GM23338 (cell line): ENCODE data around the gene AFF2. TPM values are rescaled to one million over a fixed set of nuclear protein-coding genes. Genes with fewer than 3 reads are reported as not detected.

ENCODE experiments used
- ATAC-seq: fragments of 200-7000 bp; cut with Tn5 transposase; 3 replicates; pipeline ENCODE4 v1.9.1; 2020
- DNase-seq: peaks from one replicate; pipeline ENCODE4 v3.0.0-alpha.2; 2015; ENCODE audit warnings: low spot score
- H2AFZ ChIP-seq: fragments of 200-600 bp; sonication (generic); 2 replicates; pipeline ENCODE4 v1.8.0; 2016; ENCODE audit warnings: antibody characterized with exemption, mild to moderate bottlenecking, moderate library complexity
- H3F3A ChIP-seq: fragments of 200-600 bp; sonication (generic); replicated peaks from 2 replicates; pipeline ENCODE4 v1.8.0; 2017; ENCODE audit warnings: antibody characterized with exemption, mixed run types, low read depth
- H3K27ac ChIP-seq: fragments of 200-600 bp; sonication (generic); 2 replicates; pipeline ENCODE4 v1.6.1; 2016; ENCODE audit warnings: low read depth
- H3K27me3 ChIP-seq: fragments of 200-600 bp; sonication (generic); 2 replicates; pipeline ENCODE4 v1.8.0; 2016; ENCODE audit warnings: mild to moderate bottlenecking, mixed run types, moderate library complexity; ENCODE audit not compliant: insufficient read depth
- H3K36me3 ChIP-seq: fragments of 200-600 bp; sonication (generic); 2 replicates; pipeline ENCODE4 v1.8.0; 2016; ENCODE audit warnings: mild to moderate bottlenecking; ENCODE audit not compliant: insufficient read depth
- H3K4me1 ChIP-seq: fragments of 200-600 bp; sonication (generic); 2 replicates; pipeline ENCODE4 v1.8.0; 2016; ENCODE audit warnings: mild to moderate bottlenecking, moderate library complexity; ENCODE audit not compliant: insufficient read depth
- H3K4me2 ChIP-seq: fragments of 200-600 bp; sonication (generic); 2 replicates; pipeline ENCODE4 v1.7.1; 2017; ENCODE audit warnings: mixed run types
- H3K4me3 ChIP-seq: fragments of 200-600 bp; sonication (generic); 2 replicates; pipeline ENCODE4 v1.6.1; 2016; ENCODE audit warnings: mixed run types
- H3K79me2 ChIP-seq: fragments of 200-600 bp; sonication (generic); replicated peaks from 2 replicates; pipeline ENCODE4 v1.8.0; 2017; ENCODE audit warnings: mild to moderate bottlenecking; ENCODE audit not compliant: insufficient read depth
- H3K9me2 ChIP-seq: fragments of 200-600 bp; sonication (generic); 2 replicates; pipeline ENCODE4 v1.8.0; 2017; ENCODE audit not compliant: insufficient read depth
- H4K20me1 ChIP-seq: fragments of 200-600 bp; sonication (generic); replicated peaks from 2 replicates; pipeline ENCODE4 v1.8.0; 2017; ENCODE audit warnings: mild to moderate bottlenecking; ENCODE audit not compliant: insufficient read depth
- H3K27ac Mint-ChIP-seq: 2 replicates; pipeline ENCODE4 v1.8.0; 2020; ENCODE audit warnings: inconsistent platforms, mild to moderate bottlenecking, moderate library complexity, mixed read lengths
- H3K27me3 Mint-ChIP-seq: 3 replicates; pipeline ENCODE4 v1.8.0; 2022; ENCODE audit warnings: low read depth, mild to moderate bottlenecking, moderate library complexity, mixed read lengths, inconsistent platforms; ENCODE audit not compliant: insufficient read depth, poor library complexity
- H3K36me3 Mint-ChIP-seq: 3 replicates; pipeline ENCODE4 v1.8.0; 2021; ENCODE audit warnings: low read depth, mild to moderate bottlenecking, inconsistent platforms, moderate library complexity, mixed read lengths
- H3K4me1 Mint-ChIP-seq: 3 replicates; pipeline ENCODE4 v1.8.0; 2020; ENCODE audit warnings: mild to moderate bottlenecking, inconsistent platforms, mixed read lengths
- H3K4me3 Mint-ChIP-seq: 3 replicates; pipeline ENCODE4 v1.8.0; 2021; ENCODE audit warnings: moderate library complexity, mild to moderate bottlenecking, inconsistent platforms, mixed read lengths
- H3K9me3 Mint-ChIP-seq: 3 replicates; pipeline ENCODE4 v1.8.0; 2020; ENCODE audit warnings: moderate library complexity, mild to moderate bottlenecking, inconsistent platforms, mixed read lengths
- CREB1 ChIP-seq: fragments of 250-450 bp; sonication (Bioruptor Pico); IDR thresholded peaks from 2 replicates; pipeline ENCODE4 v1.5.0; 2020; ENCODE audit warnings: low read depth, mild to moderate bottlenecking, moderate library complexity
- ETS1 ChIP-seq: IDR thresholded peaks from 2 replicates; pipeline ENCODE4 v1.6.1; 2016; ENCODE audit warnings: antibody characterized with exemption
- JUNB ChIP-seq: IDR thresholded peaks from one replicate; pipeline ENCODE4 v1.6.1; 2016; ENCODE audit warnings: antibody characterized with exemption; ENCODE audit not compliant: unreplicated experiment
- REST ChIP-seq: IDR thresholded peaks from one replicate; pipeline ENCODE4 v1.6.1; 2018; ENCODE audit warnings: antibody characterized with exemption; ENCODE audit not compliant: unreplicated experiment
- STAT1 ChIP-seq: IDR thresholded peaks from one replicate; pipeline ENCODE4 v1.6.1; 2016; ENCODE audit warnings: antibody characterized with exemption; ENCODE audit not compliant: unreplicated experiment
- ZNF114 ChIP-seq: fragments of 250-450 bp; sonication (Bioruptor Pico); IDR thresholded peaks from 2 replicates; pipeline ENCODE4 v1.5.0; 2020; ENCODE audit warnings: mild to moderate bottlenecking, moderate library complexity
- ZNF331 ChIP-seq: fragments of 250-450 bp; sonication (Bioruptor Pico); IDR thresholded peaks from 2 replicates; pipeline ENCODE4 v1.5.0; 2020; ENCODE audit warnings: low read depth, mild to moderate bottlenecking, moderate library complexity
- polyA plus RNA-seq: library from polyadenylated mRNA; unstranded; fragments of >200 nt; fragmentation: Nextera tagmentation; extraction: Ambion mirVana; gene quantifications from 2 replicates; pipeline ENCODE4 v1.2.1, GENCODE V29; 2016
- total RNA-seq: library from RNA; depleted of rRNA; stranded (reverse); fragments of >200 nt; shearing (Covaris generic); gene quantifications from 2 replicates; pipeline ENCODE4 v1.2.3, GENCODE V29; 2014
- TF ChIP-seq, protein P1 (sequence below): fragments of 250-450 bp; sonication (Bioruptor Pico); IDR thresholded peaks from 2 replicates; pipeline ENCODE4 v1.5.0; 2020; ENCODE audit warnings: mild to moderate bottlenecking, moderate library complexity
- TF ChIP-seq, protein P2 (sequence below), 2 experiments: fragments of 200-600 bp in 1 of 2; sonication (generic) in 1 of 2; conservative IDR thresholded peaks; 2 replicates each; pipeline versions ENCODE4 v1.5.1 to v1.6.1; 2016 to 2017; ENCODE audit warnings: antibody characterized with exemption in 2 of 2, low read depth in 2 of 2, mild to moderate bottlenecking in 2 of 2, moderate library complexity in 1 of 2

AFF2 gene
- total and polyA plus RNA-seq, 2 experiments from 2014 or later = 1.6 to 5.8 TPM

DNA sequence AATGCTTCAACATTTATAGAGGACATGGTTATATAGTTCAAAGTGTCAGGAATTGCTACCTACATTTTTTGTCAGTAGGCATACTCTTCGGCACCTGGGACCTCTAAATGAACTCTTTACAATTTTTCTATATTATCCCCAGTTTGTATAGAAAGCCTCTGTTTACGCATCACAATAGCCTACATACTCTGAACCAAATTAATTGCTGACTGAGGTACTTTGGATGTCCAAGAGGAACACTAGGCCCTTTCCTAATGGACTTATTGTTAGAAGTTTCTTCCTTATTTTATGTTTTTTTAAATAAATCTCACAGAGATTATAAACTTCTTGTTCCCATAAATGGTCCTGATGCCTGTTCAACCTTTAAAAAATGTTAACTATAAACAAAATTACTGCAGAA is 8.4 kb upstream of the AFF2 start:
- no peaks in the 10 kb centered on the region for H4K20me1 ChIP-seq
- no peaks in the 10 kb centered on the region for H3K27me3 ChIP-seq
- H3K4me2 ChIP-seq = no peak overlapping the region
- Mint-ChIP-seq H3K4me1 (no peaks in the 10 kb centered on the region), H3K36me3 (no peaks in the 10 kb centered on the region), H3K9me3 (no peaks in the 10 kb centered on the region), H3K27ac (no peak overlapping the region), H3K27me3 (no peaks in the 10 kb centered on the region), H3K4me3 (no peak overlapping the region)
- no peak overlapping the region for H3K4me3 ChIP-seq
- H3K9me2 ChIP-seq = no peaks in the 10 kb centered on the region
- no peak overlapping the region for H3K27ac ChIP-seq
- no peak for ATAC-seq
- no peak for DNase-seq
- no peaks in the 10 kb centered on the region for H3F3A ChIP-seq
- no peaks in the 10 kb centered on the region for H3K36me3 ChIP-seq
- no peak overlapping the region for H2AFZ ChIP-seq
- no peaks in the 10 kb centered on the region for H3K79me2 ChIP-seq
- no peaks in the 10 kb centered on the region for H3K4me1 ChIP-seq
- TF ChIP-seq, protein P1, sequence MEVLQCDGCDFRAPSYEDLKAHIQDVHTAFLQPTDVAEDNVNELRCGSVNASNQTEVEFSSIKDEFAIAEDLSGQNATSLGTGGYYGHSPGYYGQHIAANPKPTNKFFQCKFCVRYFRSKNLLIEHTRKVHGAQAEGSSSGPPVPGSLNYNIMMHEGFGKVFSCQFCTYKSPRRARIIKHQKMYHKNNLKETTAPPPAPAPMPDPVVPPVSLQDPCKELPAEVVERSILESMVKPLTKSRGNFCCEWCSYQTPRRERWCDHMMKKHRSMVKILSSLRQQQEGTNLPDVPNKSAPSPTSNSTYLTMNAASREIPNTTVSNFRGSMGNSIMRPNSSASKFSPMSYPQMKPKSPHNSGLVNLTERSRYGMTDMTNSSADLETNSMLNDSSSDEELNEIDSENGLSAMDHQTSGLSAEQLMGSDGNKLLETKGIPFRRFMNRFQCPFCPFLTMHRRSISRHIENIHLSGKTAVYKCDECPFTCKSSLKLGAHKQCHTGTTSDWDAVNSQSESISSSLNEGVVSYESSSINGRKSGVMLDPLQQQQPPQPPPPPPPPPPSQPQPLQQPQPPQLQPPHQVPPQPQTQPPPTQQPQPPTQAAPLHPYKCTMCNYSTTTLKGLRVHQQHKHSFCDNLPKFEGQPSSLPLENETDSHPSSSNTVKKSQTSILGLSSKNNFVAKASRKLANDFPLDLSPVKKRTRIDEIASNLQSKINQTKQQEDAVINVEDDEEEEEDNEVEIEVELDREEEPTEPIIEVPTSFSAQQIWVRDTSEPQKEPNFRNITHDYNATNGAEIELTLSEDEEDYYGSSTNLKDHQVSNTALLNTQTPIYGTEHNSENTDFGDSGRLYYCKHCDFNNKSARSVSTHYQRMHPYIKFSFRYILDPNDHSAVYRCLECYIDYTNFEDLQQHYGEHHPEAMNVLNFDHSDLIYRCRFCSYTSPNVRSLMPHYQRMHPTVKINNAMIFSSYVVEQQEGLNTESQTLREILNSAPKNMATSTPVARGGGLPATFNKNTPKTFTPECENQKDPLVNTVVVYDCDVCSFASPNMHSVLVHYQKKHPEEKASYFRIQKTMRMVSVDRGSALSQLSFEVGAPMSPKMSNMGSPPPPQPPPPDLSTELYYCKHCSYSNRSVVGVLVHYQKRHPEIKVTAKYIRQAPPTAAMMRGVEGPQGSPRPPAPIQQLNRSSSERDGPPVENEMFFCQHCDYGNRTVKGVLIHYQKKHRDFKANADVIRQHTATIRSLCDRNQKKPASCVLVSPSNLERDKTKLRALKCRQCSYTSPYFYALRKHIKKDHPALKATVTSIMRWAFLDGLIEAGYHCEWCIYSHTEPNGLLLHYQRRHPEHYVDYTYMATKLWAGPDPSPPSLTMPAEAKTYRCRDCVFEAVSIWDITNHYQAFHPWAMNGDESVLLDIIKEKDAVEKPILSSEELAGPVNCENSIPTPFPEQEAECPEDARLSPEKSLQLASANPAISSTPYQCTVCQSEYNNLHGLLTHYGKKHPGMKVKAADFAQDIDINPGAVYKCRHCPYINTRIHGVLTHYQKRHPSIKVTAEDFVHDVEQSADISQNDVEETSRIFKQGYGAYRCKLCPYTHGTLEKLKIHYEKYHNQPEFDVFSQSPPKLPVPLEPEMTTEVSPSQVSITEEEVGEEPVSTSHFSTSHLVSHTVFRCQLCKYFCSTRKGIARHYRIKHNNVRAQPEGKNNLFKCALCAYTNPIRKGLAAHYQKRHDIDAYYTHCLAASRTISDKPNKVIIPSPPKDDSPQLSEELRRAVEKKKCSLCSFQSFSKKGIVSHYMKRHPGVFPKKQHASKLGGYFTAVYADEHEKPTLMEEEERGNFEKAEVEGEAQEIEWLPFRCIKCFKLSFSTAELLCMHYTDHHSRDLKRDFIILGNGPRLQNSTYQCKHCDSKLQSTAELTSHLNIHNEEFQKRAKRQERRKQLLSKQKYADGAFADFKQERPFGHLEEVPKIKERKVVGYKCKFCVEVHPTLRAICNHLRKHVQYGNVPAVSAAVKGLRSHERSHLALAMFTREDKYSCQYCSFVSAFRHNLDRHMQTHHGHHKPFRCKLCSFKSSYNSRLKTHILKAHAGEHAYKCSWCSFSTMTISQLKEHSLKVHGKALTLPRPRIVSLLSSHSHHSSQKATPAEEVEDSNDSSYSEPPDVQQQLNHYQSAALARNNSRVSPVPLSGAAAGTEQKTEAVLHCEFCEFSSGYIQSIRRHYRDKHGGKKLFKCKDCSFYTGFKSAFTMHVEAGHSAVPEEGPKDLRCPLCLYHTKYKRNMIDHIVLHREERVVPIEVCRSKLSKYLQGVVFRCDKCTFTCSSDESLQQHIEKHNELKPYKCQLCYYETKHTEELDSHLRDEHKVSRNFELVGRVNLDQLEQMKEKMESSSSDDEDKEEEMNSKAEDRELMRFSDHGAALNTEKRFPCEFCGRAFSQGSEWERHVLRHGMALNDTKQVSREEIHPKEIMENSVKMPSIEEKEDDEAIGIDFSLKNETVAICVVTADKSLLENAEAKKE (CRISPR knock-in tag) = no peak
- TF ChIP-seq ZNF114 (CRISPR knock-in tag) = no peak
- no peak for TF ChIP-seq JUNB
- TF ChIP-seq STAT1 = no peak
- TF ChIP-seq REST = no peak
- TF ChIP-seq, protein P2, sequence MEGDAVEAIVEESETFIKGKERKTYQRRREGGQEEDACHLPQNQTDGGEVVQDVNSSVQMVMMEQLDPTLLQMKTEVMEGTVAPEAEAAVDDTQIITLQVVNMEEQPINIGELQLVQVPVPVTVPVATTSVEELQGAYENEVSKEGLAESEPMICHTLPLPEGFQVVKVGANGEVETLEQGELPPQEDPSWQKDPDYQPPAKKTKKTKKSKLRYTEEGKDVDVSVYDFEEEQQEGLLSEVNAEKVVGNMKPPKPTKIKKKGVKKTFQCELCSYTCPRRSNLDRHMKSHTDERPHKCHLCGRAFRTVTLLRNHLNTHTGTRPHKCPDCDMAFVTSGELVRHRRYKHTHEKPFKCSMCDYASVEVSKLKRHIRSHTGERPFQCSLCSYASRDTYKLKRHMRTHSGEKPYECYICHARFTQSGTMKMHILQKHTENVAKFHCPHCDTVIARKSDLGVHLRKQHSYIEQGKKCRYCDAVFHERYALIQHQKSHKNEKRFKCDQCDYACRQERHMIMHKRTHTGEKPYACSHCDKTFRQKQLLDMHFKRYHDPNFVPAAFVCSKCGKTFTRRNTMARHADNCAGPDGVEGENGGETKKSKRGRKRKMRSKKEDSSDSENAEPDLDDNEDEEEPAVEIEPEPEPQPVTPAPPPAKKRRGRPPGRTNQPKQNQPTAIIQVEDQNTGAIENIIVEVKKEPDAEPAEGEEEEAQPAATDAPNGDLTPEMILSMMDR (conservative IDR thresholded peaks at IDR 0.05; ENCODE audit: low read depth in 2 of 2) = no peak
- TF ChIP-seq ETS1 = no peak
- no peak for TF ChIP-seq ZNF331 (CRISPR knock-in tag)
- TF ChIP-seq CREB1 = no peak
